ENCODE results near the gene TSPAN4.

Gene TSPAN4

GRCh38 chr11:813072-813455, 29.6 kb upstream of the TSPAN4 start:
- H3K4me3 ChIP-seq (replicated peaks in 1 of 2; ENCODE audit: low read depth in 2 of 2, low read length in 2 of 2), result no peak overlapping the region
- no peak for TF ChIP-seq CTCF (IDR thresholded peaks at IDR 0.05; ENCODE audit: low read depth, low read length)
- no peak for DNase-seq (ENCODE audit: low read depth in 2 of 2)

- DNase-seq (ENCODE audit: low read depth in 2 of 2), result no peak
- TF ChIP-seq CTCF (IDR thresholded peaks at IDR 0.05; ENCODE audit: low read depth, low read length), result no peak
These were observed 29.1 kb upstream of the TSPAN4 start for GRCh38 chr11:813456-814096.

GRCh38 chr11:815675-816432, 26.8 kb upstream of the TSPAN4 start:
- no peak overlapping the region for H3K4me3 ChIP-seq (replicated peaks in 1 of 2; ENCODE audit: low read depth in 2 of 2, low read length in 2 of 2)
- no peak for TF ChIP-seq CTCF (IDR thresholded peaks at IDR 0.05; ENCODE audit: low read depth, low read length)
- no peak for DNase-seq (ENCODE audit: low read depth in 2 of 2)

More at GRCh38 chr11:813456-814096, 29.1 kb upstream of the TSPAN4 start:
- H3K4me3 ChIP-seq (replicated peaks in 1 of 2; ENCODE audit: low read depth in 2 of 2, low read length in 2 of 2), result no peak overlapping the region

GRCh38 chr11:816433-816779, 26.2 kb upstream of the TSPAN4 start:
- no peak overlapping the region for H3K4me3 ChIP-seq (replicated peaks in 1 of 2; ENCODE audit: low read depth in 2 of 2, low read length in 2 of 2)
- no peak for DNase-seq (ENCODE audit: low read depth in 2 of 2)
- no peak for TF ChIP-seq CTCF (IDR thresholded peaks at IDR 0.05; ENCODE audit: low read depth, low read length)

GRCh38 chr11:818396-819128, 24.1 kb upstream of the TSPAN4 start, which contains the start of gene PNPLA2:
TSS of gene PNPLA2 (plus strand) at chr11:818914. CDS start at chr11:819719, 805 bp downstream.
- peak; percentile 73 to 75 for DNase-seq (ENCODE audit: low read depth in 2 of 2)
- H3K4me3 ChIP-seq (replicated peaks in 1 of 2; ENCODE audit: low read depth in 2 of 2, low read length in 2 of 2), result peak within 1 kb of the TSS; percentile 72 to 76
- no peak for TF ChIP-seq CTCF (IDR thresholded peaks at IDR 0.05; ENCODE audit: low read depth, low read length)

GRCh38 chr11:819129-819931, 23.3 kb upstream of the TSPAN4 start:
- peak; percentile 81 to 92 for DNase-seq (ENCODE audit: low read depth in 2 of 2)
- peak overlapping the region; percentile 72 to 76 for H3K4me3 ChIP-seq (replicated peaks in 1 of 2; ENCODE audit: low read depth in 2 of 2, low read length in 2 of 2)
- TF ChIP-seq CTCF (IDR thresholded peaks at IDR 0.05; ENCODE audit: low read depth, low read length), result peak; percentile 8
